A549 (cell line): ENCODE results near the gene CLDN25. TPM values are rescaled to one million over a fixed set of nuclear protein-coding genes. Genes with fewer than 3 reads are reported as not detected.
A peak's percentile ranks its signal among the peaks of the same experiment; 100 is the strongest.

Experiments
- ATAC-seq, 2 experiments: fragments of 200-7000 bp in 1 of 2; fragments of >200 bp in 1 of 2; cut with Nextera tagmentation in 1 of 2; cut with Tn5 transposase in 1 of 2; 3 replicates each; pipeline versions ENCODE4 v1.8.0 to v1.9.1; 2018 to 2020; ENCODE audit warnings: mild to moderate bottlenecking in 1 of 2, moderate library complexity in 1 of 2
- CTCF ChIA-PET: fragments of 300-600 bp; sonication (Branson Sonifier 250); formaldehyde crosslinking; extraction: SDS; loops from one replicate; lab custom pipeline; 2021; ENCODE audit warnings: antibody characterized with exemption, inconsistent platforms; lab: Yijun Ruan, JAX
- POLR2A ChIA-PET: fragments of 350-600 bp; formaldehyde crosslinking; extraction: SDS; loops from one replicate; lab custom pipeline; 2021; ENCODE audit warnings: antibody characterized with exemption, inconsistent platforms; lab: Yijun Ruan, JAX
- DNase-seq, 2 experiments: peaks; one replicate each; pipeline versions ENCODE4 v3.0.0 to v3.0.0-alpha.2; 2011 to 2016; ENCODE audit warnings: low read depth in 1 of 2, low spot score in 1 of 2
- FAIRE-seq: peaks from 2 replicates; lab custom pipeline; 2011; peaks lifted over from hg19 to GRCh38; lab: Jason Lieb, UNC
- H3K27ac ChIP-seq, 2 experiments: fragments of >200 bp; sonication (Bioruptor Twin); formaldehyde crosslinking; 3 replicates each; pipeline ENCODE4 v1.5.1; 2016 to 2017
- H3K4me1 ChIP-seq: fragments of >200 bp; sonication (Bioruptor Twin); formaldehyde crosslinking; 3 replicates; pipeline ENCODE4 v1.6.1; 2016
- H3K4me2 ChIP-seq: fragments of >200 bp; sonication (Bioruptor Twin); formaldehyde crosslinking; 3 replicates; pipeline ENCODE4 v1.6.1; 2016
- H3K4me3 ChIP-seq: fragments of >200 bp; sonication (Bioruptor Twin); formaldehyde crosslinking; 3 replicates; pipeline ENCODE4 v1.5.1; 2016
- H3K9me3 ChIP-seq: fragments of >200 bp; sonication (Bioruptor Twin); formaldehyde crosslinking; 3 replicates; pipeline ENCODE4 v1.6.1; 2016
- CEBPB ChIP-seq, 2 experiments: fragments of >200 bp in 1 of 2; sonication (Bioruptor Twin) in 1 of 2; formaldehyde crosslinking in 1 of 2; IDR thresholded peaks; 2 replicates each; pipeline ENCODE4 v1.6.1; 2012 to 2016
- CHD2 ChIP-seq: fragments of 150-350 bp; IDR thresholded peaks from 2 replicates; pipeline ENCODE4 v1.6.1; 2014; ENCODE audit warnings: low read length; ENCODE audit not compliant: partially characterized antibody
- CTCF ChIP-seq: fragments of >200 bp; sonication (Bioruptor Twin); formaldehyde crosslinking; IDR thresholded peaks from 3 replicates; pipeline ENCODE4 v1.5.1; 2016
- EHMT2 ChIP-seq: fragments of 200-600 bp; sonication (generic); IDR thresholded peaks from 2 replicates; pipeline ENCODE4 v1.6.1; 2016; ENCODE audit warnings: antibody characterized with exemption, low read depth, mild to moderate bottlenecking, moderate library complexity
- EP300 ChIP-seq, 2 experiments: fragments of >200 bp; sonication (Bioruptor Twin); formaldehyde crosslinking; IDR thresholded peaks; 2 replicates in 1 of 2; 3 replicates in 1 of 2; pipeline ENCODE4 v1.6.1; 2016 to 2017
- FOSB ChIP-seq: fragments of 250-450 bp; sonication (Bioruptor Pico); IDR thresholded peaks from 2 replicates; pipeline ENCODE4 v1.5.0; 2020; ENCODE audit warnings: mild to moderate bottlenecking, moderate library complexity
- HDAC2 ChIP-seq: fragments of 200-600 bp; sonication (generic); IDR thresholded peaks from 2 replicates; pipeline ENCODE4 v1.6.1; 2016
- JUN ChIP-seq, 2 experiments: fragments of >200 bp; sonication (Bioruptor Twin); formaldehyde crosslinking; IDR thresholded peaks; 2 replicates in 1 of 2; 3 replicates in 1 of 2; pipeline ENCODE4 v1.6.1; 2016 to 2017
- JUNB ChIP-seq: fragments of >200 bp; sonication (Bioruptor Twin); formaldehyde crosslinking; IDR thresholded peaks from 2 replicates; pipeline ENCODE4 v1.6.1; 2016
- MAX ChIP-seq: IDR thresholded peaks from 2 replicates; pipeline ENCODE4 v1.6.1; 2012
- MAZ ChIP-seq: fragments of 150-350 bp; IDR thresholded peaks from 2 replicates; pipeline ENCODE4 v1.6.1; 2014; ENCODE audit warnings: antibody characterized with exemption, low read depth, low read length, borderline replicate concordance
- MYC ChIP-seq: IDR thresholded peaks from 2 replicates; pipeline ENCODE4 v1.6.1; 2012; ENCODE audit warnings: mild to moderate bottlenecking, inconsistent platforms, low read length, improper control_type of control experiment, borderline replicate concordance
- POLR2A ChIP-seq: IDR thresholded peaks from 2 replicates; pipeline ENCODE4 v1.6.1; 2012; ENCODE audit warnings: mild to moderate bottlenecking, low read length
- RAD21 ChIP-seq, 2 experiments: fragments of >200 bp in 1 of 2; sonication (Bioruptor Twin) in 1 of 2; formaldehyde crosslinking in 1 of 2; IDR thresholded peaks in 1 of 2; conservative IDR thresholded peaks in 1 of 2; 2 replicates in 1 of 2; 3 replicates in 1 of 2; pipeline ENCODE4 v1.6.1; 2012 to 2018; ENCODE audit warnings: inconsistent platforms in 1 of 2
- RCOR1 ChIP-seq: fragments of 150-350 bp; IDR thresholded peaks from 2 replicates; pipeline ENCODE4 v1.6.1; 2014; ENCODE audit warnings: antibody characterized with exemption, low read length, low read depth
- SMC3 ChIP-seq: fragments of >200 bp; sonication (Bioruptor Twin); formaldehyde crosslinking; IDR thresholded peaks from 3 replicates; pipeline ENCODE4 v1.6.1; 2018; ENCODE audit warnings: inconsistent platforms
- USF2 ChIP-seq: fragments of 450-650 bp; IDR thresholded peaks from 2 replicates; pipeline ENCODE4 v1.6.1; 2014; ENCODE audit warnings: antibody characterized with exemption
- WGBS: methylation state at CpG from one replicate; pipeline ENCODE4 v1.1.6; 2017; ENCODE audit errors: missing lambda C conversion rate; 5-methylcytosine and 5-hydroxymethylcytosine counted together
- polyA plus RNA-seq, 4 experiments: library from polyadenylated mRNA; depleted of rRNA in 3 of 4; stranded (reverse); fragments of >200 nt; fragmentation: RNase III in 1 of 4; extraction: RNeasy Plus Mini Kit Qiagen cat#74134 plus additional on column Dnase treatment in 1 of 4; gene quantifications; 2 replicates in 3 of 4; 3 replicates in 1 of 4; pipeline ENCODE4 v1.2.3, GENCODE V29; 2011 to 2017
- TF ChIP-seq, protein P1 (sequence below): fragments of 250-450 bp; sonication (Bioruptor Pico); IDR thresholded peaks from 2 replicates; pipeline ENCODE4 v1.5.0; 2020; ENCODE audit warnings: low read depth, mild to moderate bottlenecking, moderate library complexity

Gene CLDN25
- polyA plus RNA-seq, 2 of the 4 experiments (the other 2 are of a cell fraction), result not detected

- TF ChIP-seq CTCF, result no peak
- TF ChIP-seq, protein P1, sequence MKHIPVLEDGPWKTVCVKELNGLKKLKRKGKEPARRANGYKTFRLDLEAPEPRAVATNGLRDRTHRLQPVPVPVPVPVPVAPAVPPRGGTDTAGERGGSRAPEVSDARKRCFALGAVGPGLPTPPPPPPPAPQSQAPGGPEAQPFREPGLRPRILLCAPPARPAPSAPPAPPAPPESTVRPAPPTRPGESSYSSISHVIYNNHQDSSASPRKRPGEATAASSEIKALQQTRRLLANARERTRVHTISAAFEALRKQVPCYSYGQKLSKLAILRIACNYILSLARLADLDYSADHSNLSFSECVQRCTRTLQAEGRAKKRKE (CRISPR knock-in tag), result no peak
- TF ChIP-seq RCOR1, result no peak
- no peak for TF ChIP-seq FOSB (CRISPR knock-in tag)
- TF ChIP-seq POLR2A, result no peak
Observed at GRCh38 chr11:113805640-113806039, 26.0 kb downstream of the CLDN25 start (continued).

- Histone ChIP-seq H3K9me3 (no peaks in the 10 kb centered on the region), H3K4me1 (no peaks in the 10 kb centered on the region), H3K4me2 (no peak overlapping the region), H3K27ac (no peak overlapping the region), H3K4me3 (no peak overlapping the region)
- TF ChIP-seq EP300 (IDR thresholded peaks at IDR 0.05) (no peak), CEBPB (IDR thresholded peaks at IDR 0.05) (no peak), CTCF (peak; percentile 31), RAD21 (conservative IDR thresholded peaks at IDR 0.05 in 1 of 2, IDR thresholded peaks at IDR 0.05 in 1 of 2) (peak in 1 of 2 experiments; percentile 29; a peak in 1 of 5 replicates), MAZ (no peak), CHD2 (no peak), EHMT2 (no peak), POLR2A (no peak), JUNB (no peak), SMC3 (peak; percentile 18; the same call in 1 of the 3 replicates), RCOR1 (no peak)
- WGBS, result 95% methylated on average over 2 of the region's 2 CpGs
- DNase-seq (peak; percentile 4 to 35), ATAC-seq (peak; percentile 88 to 94), FAIRE-seq (no peak)
- POLR2A ChIA-PET, result interaction anchor here (1.2 kb wide), 1 partner anchor 9 kb away, joined by 3 read pairs; no protein-coding TSS in a partner anchor
- CTCF ChIA-PET, result interaction anchor here (0.7 to 3.0 kb wide), 7 partner anchors 9 to 457 kb away, joined by 3 to 27 read pairs (median 4); no protein-coding TSS in a partner anchor
Observed at GRCh38 chr11:113806406-113806805, 26.8 kb downstream of the CLDN25 start.

GRCh38 chr11:113808931-113809330 lies 29.3 kb downstream of the CLDN25 start:
- TF ChIP-seq JUN (IDR thresholded peaks at IDR 0.05) (no peak), MYC (no peak), RCOR1 (no peak), USF2 (no peak), MAX (no peak), HDAC2 (no peak)
- Histone ChIP-seq H3K4me2 (no peak overlapping the region), H3K4me3 (no peak overlapping the region), H3K9me3 (no peaks in the 10 kb centered on the region), H3K27ac (no peak overlapping the region), H3K4me1 (no peaks in the 10 kb centered on the region)
- FAIRE-seq, result no peak
- DNase-seq, result no peak
- ATAC-seq, result no peak
- 45% methylated on average over 2 of the region's 2 CpGs for WGBS
- CTCF ChIA-PET, result no interaction called here
- POLR2A ChIA-PET, result no interaction called here
